Right atrium auricular region (tissue), 2 donors: ENCODE measurements around the gene ENPP6. TPM values are rescaled to one million over a fixed set of nuclear protein-coding genes. Genes with fewer than 3 reads are reported as not detected.

ENCODE experiments used
- DNase-seq: peaks from one replicate; pipeline ENCODE4 v3.0.0-alpha.2; 2019; ENCODE audit warnings: low spot score
- H3K27ac ChIP-seq, 2 donors: fragments of 200-600 bp; sonication (generic); 1 replicate in 1 of 2; 2 replicates in 1 of 2; pipeline ENCODE4 v1.5.1; 2016 to 2019
- H3K27me3 ChIP-seq, 2 donors: fragments of 200-600 bp; sonication (generic); one replicate each; pipeline versions ENCODE4 v1.5.1 to v1.6.0; 2017 to 2019
- H3K36me3 ChIP-seq: fragments of 200-600 bp; sonication (generic); one replicate; pipeline ENCODE4 v1.5.1; 2016
- H3K4me1 ChIP-seq, 2 donors: fragments of 200-600 bp; sonication (generic); one replicate each; pipeline versions ENCODE4 v1.5.1 to v1.6.0; 2017 to 2019
- H3K4me3 ChIP-seq, 2 donors: fragments of 200-600 bp; sonication (generic); 1 replicate in 1 of 2; 2 replicates in 1 of 2; pipeline ENCODE4 v1.5.1; 2017 to 2019; ENCODE audit warnings: mild to moderate bottlenecking in 1 of 2, moderate library complexity in 1 of 2
- H3K9me3 ChIP-seq, 2 donors: fragments of 200-600 bp; sonication (generic); one replicate each; pipeline ENCODE4 v1.5.1; 2019
- total RNA-seq, 2 donors: library from RNA; depleted of rRNA; stranded (reverse); fragments of >200 nt; gene quantifications; one replicate each; pipeline ENCODE4 v1.1.0, GENCODE V29; 2016
- TF ChIP-seq, protein P1 (sequence below), 2 donors: fragments of 200-600 bp; sonication (generic); IDR thresholded peaks; one replicate each; pipeline ENCODE4 v1.5.1; 2019; ENCODE audit warnings: antibody characterized with exemption in 2 of 2

ENPP6 gene
- total RNA-seq, 2 donors from 2014 or later, result not detected

DNA sequence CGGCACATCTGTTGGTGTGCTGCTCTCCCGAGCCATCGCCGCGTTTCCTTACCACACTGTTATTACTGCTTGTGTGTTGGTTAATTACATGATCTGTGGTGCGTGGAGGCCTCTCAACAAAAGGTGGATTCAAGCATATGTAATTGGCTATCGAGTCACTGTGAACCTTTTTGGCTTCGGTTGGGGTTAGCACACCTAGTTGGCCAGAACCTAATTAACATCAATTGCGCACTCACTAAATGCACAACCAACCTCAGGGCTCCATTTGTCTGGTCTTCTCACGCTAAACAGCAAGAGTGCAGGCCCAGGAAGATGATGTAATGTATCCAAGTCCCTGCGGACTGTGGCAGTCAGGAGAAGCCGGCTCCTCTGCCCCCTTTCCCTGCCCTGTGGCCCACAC lies 17.4 kb downstream of the ENPP6 start:
- DNase-seq, result no peak
- H3K9me3 ChIP-seq, result no peaks in the 10 kb centered on the region
- TF ChIP-seq, protein P1, sequence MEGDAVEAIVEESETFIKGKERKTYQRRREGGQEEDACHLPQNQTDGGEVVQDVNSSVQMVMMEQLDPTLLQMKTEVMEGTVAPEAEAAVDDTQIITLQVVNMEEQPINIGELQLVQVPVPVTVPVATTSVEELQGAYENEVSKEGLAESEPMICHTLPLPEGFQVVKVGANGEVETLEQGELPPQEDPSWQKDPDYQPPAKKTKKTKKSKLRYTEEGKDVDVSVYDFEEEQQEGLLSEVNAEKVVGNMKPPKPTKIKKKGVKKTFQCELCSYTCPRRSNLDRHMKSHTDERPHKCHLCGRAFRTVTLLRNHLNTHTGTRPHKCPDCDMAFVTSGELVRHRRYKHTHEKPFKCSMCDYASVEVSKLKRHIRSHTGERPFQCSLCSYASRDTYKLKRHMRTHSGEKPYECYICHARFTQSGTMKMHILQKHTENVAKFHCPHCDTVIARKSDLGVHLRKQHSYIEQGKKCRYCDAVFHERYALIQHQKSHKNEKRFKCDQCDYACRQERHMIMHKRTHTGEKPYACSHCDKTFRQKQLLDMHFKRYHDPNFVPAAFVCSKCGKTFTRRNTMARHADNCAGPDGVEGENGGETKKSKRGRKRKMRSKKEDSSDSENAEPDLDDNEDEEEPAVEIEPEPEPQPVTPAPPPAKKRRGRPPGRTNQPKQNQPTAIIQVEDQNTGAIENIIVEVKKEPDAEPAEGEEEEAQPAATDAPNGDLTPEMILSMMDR (IDR thresholded peaks at IDR 0.05), result no peak
- no peaks in the 10 kb centered on the region for H3K36me3 ChIP-seq
- H3K4me1 ChIP-seq, result no peaks in the 10 kb centered on the region
- H3K4me3 ChIP-seq, result no peak overlapping the region
- no peak overlapping the region for H3K27ac ChIP-seq
- no peaks in the 10 kb centered on the region for H3K27me3 ChIP-seq

DNA sequence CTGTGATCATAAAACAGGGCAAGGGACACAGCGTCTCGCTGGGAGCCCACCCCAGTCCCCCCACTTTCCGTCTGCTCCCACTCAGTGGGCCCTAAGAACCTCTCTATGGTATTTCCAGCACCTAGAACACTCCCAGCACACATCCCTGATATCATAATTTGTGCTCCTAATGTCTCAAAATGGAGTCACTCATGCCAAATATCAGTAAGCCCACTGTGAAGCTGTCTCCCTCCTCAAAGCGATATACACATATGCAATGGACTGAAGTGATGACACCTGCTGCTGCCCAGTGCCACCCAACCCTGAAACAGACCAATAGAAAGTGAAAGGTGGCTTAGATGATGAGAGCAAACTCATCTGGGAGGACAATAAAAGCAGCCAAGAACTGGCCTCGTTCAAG lies 17.9 kb downstream of the ENPP6 start:
- H3K4me3 ChIP-seq, result no peak overlapping the region
- no peak for DNase-seq
- H3K9me3 ChIP-seq, result no peaks in the 10 kb centered on the region
- no peaks in the 10 kb centered on the region for H3K36me3 ChIP-seq
- H3K27ac ChIP-seq, result no peak overlapping the region
- no peaks in the 10 kb centered on the region for H3K27me3 ChIP-seq
- TF ChIP-seq, protein P1 (IDR thresholded peaks at IDR 0.05), result no peak
- H3K4me1 ChIP-seq, result no peaks in the 10 kb centered on the region

DNA sequence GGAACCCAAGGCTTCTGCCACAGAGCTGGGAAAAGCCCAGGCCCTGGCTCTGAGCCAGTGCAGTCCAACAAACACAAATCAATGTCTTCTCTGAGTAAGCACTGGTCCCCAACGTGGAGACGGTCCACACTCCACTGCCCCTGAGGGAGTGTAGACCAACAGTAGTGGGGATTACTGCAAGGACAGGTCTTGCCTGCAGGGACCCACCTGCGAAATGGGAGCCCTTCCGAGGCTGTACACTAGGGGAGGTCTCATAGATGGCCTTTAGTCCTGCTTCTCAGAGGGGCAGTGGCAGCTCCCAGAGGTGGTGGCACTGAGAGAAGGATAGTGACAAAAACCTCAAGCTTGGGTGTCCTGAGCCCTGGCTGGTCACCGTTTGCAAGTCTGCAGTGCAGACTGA lies 19.5 kb downstream of the ENPP6 start:
- Histone ChIP-seq H3K9me3 (no peaks in the 10 kb centered on the region), H3K4me3 (no peak overlapping the region), H3K36me3 (no peaks in the 10 kb centered on the region), H3K27ac (no peak overlapping the region), H3K27me3 (no peaks in the 10 kb centered on the region), H3K4me1 (no peaks in the 10 kb centered on the region)
- TF ChIP-seq, protein P1 (IDR thresholded peaks at IDR 0.05), result no peak
- no peak for DNase-seq

DNA sequence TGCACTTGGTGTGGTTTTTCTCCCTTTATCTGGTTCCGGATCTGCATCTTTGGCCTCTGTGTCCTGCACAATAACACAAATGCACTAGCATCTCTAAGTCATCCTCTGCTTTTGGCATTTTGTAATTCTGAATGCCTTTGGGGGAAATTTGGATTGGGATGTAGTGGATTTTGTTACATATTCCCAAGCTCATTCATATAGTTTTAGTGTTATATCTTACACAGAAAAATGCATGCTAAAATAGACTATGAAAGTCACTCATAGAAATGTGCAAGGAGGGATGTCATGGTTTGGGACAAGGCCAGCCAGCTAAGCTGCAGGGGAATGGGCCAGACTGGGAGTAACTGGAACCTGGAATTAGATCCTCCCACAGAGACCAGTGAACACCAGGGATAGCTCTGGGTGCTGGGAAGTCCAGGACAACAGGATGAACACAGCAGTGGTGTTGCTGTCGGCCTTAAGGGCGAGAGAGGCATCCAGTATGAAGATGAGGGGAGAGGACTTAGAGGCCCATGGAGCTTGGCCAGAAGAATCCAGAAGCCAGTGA lies 20.1 kb downstream of the ENPP6 start:
- H3K4me3 ChIP-seq, result no peak overlapping the region
- no peaks in the 10 kb centered on the region for H3K36me3 ChIP-seq
- no peak overlapping the region for H3K27ac ChIP-seq
- H3K4me1 ChIP-seq, result no peaks in the 10 kb centered on the region
- H3K27me3 ChIP-seq, result no peaks in the 10 kb centered on the region
- DNase-seq, result no peak
- TF ChIP-seq, protein P1 (IDR thresholded peaks at IDR 0.05), result no peak
- H3K9me3 ChIP-seq, result no peaks in the 10 kb centered on the region

DNA sequence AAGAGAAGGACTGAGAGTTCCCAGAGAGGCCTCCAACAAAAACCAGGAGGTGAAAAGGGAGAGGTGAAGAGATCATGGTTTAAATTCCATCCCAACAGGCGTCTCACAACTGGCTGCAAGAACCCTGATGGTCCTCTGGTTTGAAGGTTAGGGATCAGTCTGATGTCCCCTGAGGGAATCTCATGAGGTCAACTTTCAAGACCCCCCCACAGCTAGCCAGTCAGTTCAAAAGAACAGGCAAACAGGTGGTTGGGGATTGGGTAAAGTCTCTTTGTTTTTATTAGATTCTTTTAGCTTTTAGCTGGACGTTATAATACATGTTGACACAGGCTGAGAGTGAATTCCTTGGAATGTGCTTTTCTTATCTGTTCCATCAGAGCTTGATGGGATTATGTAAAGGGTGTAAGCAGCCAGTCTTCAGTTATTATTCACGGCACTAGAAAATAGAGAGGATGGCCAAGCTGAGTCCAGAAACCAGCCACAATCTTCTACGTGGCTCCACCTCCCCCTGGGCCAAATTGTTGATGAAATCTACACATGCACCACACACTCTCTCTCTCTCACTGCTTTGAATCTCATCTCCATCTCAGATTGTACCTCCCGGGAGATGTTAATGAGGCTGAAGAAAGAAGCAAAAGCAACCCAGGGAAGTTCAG lies 20.8 kb downstream of the ENPP6 start:
- Histone ChIP-seq H3K27ac (no peak overlapping the region), H3K4me1 (no peaks in the 10 kb centered on the region), H3K4me3 (no peak overlapping the region), H3K27me3 (no peaks in the 10 kb centered on the region), H3K36me3 (no peaks in the 10 kb centered on the region), H3K9me3 (no peaks in the 10 kb centered on the region)
- TF ChIP-seq, protein P1 (IDR thresholded peaks at IDR 0.05), result no peak
- DNase-seq, result no peak
